ENCODE results near the gene KRT3. TPM values are rescaled to one million over a fixed set of nuclear protein-coding genes. Genes with fewer than 3 reads are reported as not detected.

The KRT3 gene
- total RNA-seq, 1 experiment from 2014 or later, result not detected

DNA sequence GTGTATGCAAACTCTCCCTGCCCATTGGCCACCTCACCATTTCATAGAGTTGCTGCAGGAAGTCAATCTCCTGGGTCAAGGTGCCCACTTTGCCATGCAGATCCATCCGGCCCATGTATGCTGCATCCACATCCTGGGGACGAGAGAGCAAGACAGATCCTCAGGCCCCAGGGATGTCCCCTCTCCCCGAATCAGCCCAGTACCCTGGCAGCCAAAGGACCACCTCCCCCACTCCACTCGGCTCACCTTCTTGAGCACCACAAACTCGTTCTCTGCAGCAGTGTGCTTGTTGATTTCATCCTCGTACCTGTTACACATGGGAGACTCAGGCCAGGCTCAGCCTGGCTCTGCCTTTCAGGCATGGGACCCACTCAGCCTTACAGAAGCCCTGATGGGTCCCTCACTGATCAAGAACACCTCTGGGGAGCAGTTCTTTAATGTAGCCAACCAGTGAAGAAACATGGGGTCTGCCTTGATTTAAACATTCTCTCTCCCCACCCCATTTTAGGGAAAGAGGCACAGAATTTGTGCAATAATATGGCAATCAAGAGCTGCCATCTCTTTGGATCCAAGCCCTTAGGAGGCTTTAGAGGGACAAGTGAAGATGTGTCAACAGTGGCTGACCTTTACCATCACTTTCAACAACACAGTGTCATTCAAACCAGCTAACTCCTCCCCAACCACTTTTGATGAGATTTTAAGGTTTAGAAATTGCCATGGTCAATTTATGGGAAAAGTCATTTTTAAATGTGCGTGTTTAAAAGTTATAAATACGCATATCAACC, 34.3 kb upstream of the KRT3 start:
- no TSS peak for BruUV-seq (replicated peaks)
- no peak for DNase-seq (ENCODE audit: unreplicated experiment)
- no peak overlapping the region for H3K27ac Mint-ChIP-seq (ENCODE audit: low read depth, unreplicated experiment)
- H3K4me3 Mint-ChIP-seq (ENCODE audit: unreplicated experiment), result no peak overlapping the region
- TF ChIP-seq, protein P1, sequence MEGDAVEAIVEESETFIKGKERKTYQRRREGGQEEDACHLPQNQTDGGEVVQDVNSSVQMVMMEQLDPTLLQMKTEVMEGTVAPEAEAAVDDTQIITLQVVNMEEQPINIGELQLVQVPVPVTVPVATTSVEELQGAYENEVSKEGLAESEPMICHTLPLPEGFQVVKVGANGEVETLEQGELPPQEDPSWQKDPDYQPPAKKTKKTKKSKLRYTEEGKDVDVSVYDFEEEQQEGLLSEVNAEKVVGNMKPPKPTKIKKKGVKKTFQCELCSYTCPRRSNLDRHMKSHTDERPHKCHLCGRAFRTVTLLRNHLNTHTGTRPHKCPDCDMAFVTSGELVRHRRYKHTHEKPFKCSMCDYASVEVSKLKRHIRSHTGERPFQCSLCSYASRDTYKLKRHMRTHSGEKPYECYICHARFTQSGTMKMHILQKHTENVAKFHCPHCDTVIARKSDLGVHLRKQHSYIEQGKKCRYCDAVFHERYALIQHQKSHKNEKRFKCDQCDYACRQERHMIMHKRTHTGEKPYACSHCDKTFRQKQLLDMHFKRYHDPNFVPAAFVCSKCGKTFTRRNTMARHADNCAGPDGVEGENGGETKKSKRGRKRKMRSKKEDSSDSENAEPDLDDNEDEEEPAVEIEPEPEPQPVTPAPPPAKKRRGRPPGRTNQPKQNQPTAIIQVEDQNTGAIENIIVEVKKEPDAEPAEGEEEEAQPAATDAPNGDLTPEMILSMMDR (IDR thresholded peaks at IDR 0.05; ENCODE audit: unreplicated experiment), result no peak
- no peaks in the 10 kb centered on the region for H3K9me3 Mint-ChIP-seq (ENCODE audit: unreplicated experiment)
- ChIA-PET POLR2A (no interaction called here), CTCF (no interaction called here)
- no peaks in the 10 kb centered on the region for H3K36me3 Mint-ChIP-seq (ENCODE audit: insufficient read depth, unreplicated experiment)
- no peaks in the 10 kb centered on the region for H3K4me1 Mint-ChIP-seq (ENCODE audit: insufficient read depth, unreplicated experiment)
- intact Hi-C loops (cut with micrococcal nuclease), result no loop called here
- peaks cover 22% of the 10 kb centered on the region for H3K27me3 Mint-ChIP-seq (ENCODE audit: insufficient read depth, unreplicated experiment)

DNA sequence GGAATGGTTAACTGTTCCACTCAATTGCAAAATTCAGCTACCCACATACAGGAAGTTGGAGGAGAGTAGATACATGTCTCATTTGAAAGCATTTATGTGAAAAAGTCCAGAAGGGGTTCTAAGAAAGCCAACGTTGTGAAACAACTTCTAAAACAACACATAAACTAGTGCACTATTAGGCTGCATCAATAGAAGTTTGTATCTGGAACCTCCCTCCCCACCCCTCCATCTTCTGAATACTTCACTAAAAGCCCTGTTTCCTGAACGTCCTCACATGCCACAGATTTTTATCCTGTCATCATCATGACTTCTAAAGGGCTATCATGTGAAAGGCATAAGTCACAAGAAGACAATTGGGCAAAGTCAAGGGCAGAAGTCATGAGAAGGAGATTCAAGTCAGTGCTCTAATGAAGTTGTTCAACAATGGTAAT, 32.7 kb upstream of the KRT3 start:
- Mint-ChIP-seq H3K27me3 (ENCODE audit: insufficient read depth, unreplicated experiment) (peaks cover 22% of the 10 kb centered on the region), H3K4me1 (ENCODE audit: insufficient read depth, unreplicated experiment) (no peaks in the 10 kb centered on the region), H3K36me3 (ENCODE audit: insufficient read depth, unreplicated experiment) (no peaks in the 10 kb centered on the region), H3K27ac (ENCODE audit: low read depth, unreplicated experiment) (no peak overlapping the region), H3K4me3 (ENCODE audit: unreplicated experiment) (no peak overlapping the region), H3K9me3 (ENCODE audit: unreplicated experiment) (no peaks in the 10 kb centered on the region)
- intact Hi-C loops (cut with micrococcal nuclease), result no loop called here
- TF ChIP-seq, protein P1 (IDR thresholded peaks at IDR 0.05; ENCODE audit: unreplicated experiment), result no peak
- ChIA-PET CTCF (no interaction called here), POLR2A (interaction anchor here (1.6 kb wide), 1 partner anchor 10 kb away, joined by 3 read pairs; no protein-coding TSS in a partner anchor)
- DNase-seq (ENCODE audit: unreplicated experiment), result no peak
- no TSS peak for BruUV-seq (replicated peaks)

DNA sequence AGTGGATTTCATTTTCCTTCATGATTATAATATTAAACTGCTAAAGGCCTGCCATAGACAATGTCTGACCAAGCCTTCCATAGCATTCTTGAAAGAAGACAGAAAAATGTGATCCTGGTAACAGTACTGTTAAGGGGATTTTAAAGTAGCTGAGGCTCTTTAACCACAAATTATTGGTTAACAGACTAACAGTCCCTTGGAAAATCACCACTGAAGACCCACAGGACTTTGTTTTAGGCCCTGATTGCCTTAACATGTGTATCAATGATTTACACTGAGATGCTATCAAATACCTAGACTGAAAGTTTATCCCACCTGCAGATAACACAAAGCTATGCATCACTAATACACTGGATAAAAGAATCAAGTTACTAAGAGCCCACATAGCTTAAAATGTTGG, 32.2 kb upstream of the KRT3 start:
- Mint-ChIP-seq H3K4me1 (ENCODE audit: insufficient read depth, unreplicated experiment) (no peaks in the 10 kb centered on the region), H3K27me3 (ENCODE audit: insufficient read depth, unreplicated experiment) (peaks cover 20% of the 10 kb centered on the region), H3K4me3 (ENCODE audit: unreplicated experiment) (no peak overlapping the region), H3K36me3 (ENCODE audit: insufficient read depth, unreplicated experiment) (no peaks in the 10 kb centered on the region), H3K9me3 (ENCODE audit: unreplicated experiment) (no peaks in the 10 kb centered on the region), H3K27ac (ENCODE audit: low read depth, unreplicated experiment) (no peak overlapping the region)
- intact Hi-C loops (cut with micrococcal nuclease), result no loop called here
- CTCF ChIA-PET, result no interaction called here
- no TSS peak for BruUV-seq (replicated peaks)
- DNase-seq (ENCODE audit: unreplicated experiment), result no peak
- POLR2A ChIA-PET, result interaction anchor here (1.6 kb wide), 1 partner anchor 10 kb away, joined by 3 read pairs; no protein-coding TSS in a partner anchor
- TF ChIP-seq, protein P1 (IDR thresholded peaks at IDR 0.05; ENCODE audit: unreplicated experiment), result no peak

DNA sequence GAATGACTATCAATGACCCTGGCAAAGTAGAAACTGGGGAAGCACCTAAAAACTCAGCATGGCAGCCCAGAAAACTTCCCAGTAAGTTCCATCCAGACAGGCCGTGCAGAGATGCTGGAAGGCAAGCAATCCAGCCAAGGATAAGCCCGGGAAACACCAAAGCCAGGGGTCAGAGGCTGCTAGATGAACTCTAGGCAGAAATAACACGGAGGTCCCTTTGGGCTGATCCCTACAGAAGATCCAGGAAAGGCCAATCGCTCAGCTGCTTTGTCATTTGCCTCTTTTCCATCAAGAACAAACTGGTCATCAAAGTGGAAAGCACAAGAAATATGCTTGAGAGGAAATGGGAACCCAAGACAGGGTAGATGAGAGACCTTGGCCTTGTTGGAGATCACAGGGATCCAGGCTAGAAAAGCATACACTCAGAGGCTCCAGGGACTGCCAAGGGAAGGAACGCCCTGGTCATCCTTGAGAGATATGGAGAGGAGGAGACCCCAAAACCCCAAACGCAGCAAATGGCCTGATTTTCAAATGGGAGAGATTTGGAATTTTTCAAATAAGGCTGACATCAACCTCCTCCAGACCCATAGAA, 31.7 kb upstream of the KRT3 start:
- Mint-ChIP-seq H3K27ac (ENCODE audit: low read depth, unreplicated experiment) (no peak overlapping the region), H3K27me3 (ENCODE audit: insufficient read depth, unreplicated experiment) (peaks cover 15% of the 10 kb centered on the region), H3K4me3 (ENCODE audit: unreplicated experiment) (no peak overlapping the region), H3K4me1 (ENCODE audit: insufficient read depth, unreplicated experiment) (no peaks in the 10 kb centered on the region), H3K9me3 (ENCODE audit: unreplicated experiment) (no peaks in the 10 kb centered on the region), H3K36me3 (ENCODE audit: insufficient read depth, unreplicated experiment) (no peaks in the 10 kb centered on the region)
- TF ChIP-seq, protein P1 (IDR thresholded peaks at IDR 0.05; ENCODE audit: unreplicated experiment), result no peak
- ChIA-PET CTCF (no interaction called here), POLR2A (no interaction called here)
- BruUV-seq (replicated peaks), result no TSS peak
- DNase-seq (ENCODE audit: unreplicated experiment), result no peak
- intact Hi-C loops (cut with micrococcal nuclease), result no loop called here

All from MCF 10A (cell line).